HG03060 (cell line): ENCODE data around the gene NUP188.

Source experiments
- ATAC-seq: cut with Tn5 transposase; IDR thresholded peaks from one replicate; pipeline ENCODE4 v1.9.1; 2021; ENCODE audit warnings: low read depth, moderate number of reproducible peaks; ENCODE audit not compliant: unreplicated experiment

Gene NUP188

DNA sequence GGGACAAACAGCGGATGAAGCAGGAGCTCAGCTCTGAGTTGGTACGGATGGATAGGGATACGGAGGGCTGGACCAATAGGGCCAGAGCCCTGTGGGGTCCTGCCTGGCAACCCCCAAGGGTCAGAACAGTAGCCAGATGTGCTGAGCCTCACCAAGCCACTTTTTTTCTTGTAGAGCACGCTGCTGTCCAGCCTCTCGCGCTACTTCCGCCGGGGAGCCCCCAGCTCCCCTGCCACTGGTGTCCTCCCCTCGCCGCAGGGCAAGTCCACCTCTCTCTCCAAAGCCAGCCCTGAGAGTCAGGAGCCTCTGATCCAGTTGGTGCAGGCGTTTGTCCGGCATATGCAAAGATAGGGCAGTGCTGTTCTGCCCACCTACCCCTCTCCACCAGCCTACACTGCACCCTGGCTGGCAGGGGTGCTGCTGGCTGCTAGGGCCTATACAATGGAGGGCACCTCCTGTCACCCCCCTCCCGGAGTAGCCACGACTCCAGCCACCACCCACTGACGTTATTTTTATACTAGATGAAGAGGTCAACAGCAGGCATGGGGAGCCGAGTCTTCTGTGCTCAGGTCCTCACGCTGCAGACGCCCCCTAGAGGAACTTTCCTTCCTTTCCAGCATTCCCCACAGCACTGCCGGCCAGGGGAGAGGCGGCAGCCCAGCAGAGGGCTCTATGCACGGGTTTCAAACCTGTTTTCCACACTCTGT is 59.0 kb downstream of the NUP188 start:
- ATAC-seq: no peak

DNA sequence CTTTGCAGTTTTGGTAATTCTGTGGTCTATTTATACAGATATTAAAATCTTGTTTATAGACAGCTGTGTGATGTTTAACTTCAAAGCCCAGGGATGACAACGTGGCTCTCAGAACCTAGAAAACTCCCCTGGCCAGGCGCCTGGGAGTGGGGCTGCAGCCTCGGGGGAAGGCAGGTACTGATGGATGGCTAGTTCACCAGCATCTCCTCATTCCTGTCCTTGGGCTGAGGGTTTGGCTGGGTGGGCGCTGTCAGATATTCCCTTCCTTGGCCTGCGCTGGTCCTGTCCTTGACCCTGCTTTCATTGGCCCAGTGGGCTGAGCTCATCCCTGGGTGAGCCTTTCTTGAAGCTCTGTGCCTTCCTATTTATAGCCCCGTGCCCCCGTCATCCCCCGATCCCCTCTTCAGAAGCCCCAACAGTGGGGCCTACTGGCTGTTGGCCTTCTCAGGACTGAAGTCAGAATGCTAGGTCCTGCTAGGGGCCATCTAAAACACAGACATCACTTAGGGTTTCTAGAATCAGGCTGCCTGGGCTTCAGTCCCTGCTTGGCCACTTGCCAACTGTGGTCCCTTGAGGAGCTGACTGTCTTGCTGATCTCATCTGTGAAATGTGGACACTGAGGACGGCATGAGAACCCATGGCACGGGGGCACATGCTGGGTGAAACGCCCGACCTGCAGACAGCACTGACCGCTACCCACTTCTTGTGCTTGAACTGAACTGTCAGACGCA is 59.7 kb downstream of the NUP188 start:
- no peak for ATAC-seq

DNA sequence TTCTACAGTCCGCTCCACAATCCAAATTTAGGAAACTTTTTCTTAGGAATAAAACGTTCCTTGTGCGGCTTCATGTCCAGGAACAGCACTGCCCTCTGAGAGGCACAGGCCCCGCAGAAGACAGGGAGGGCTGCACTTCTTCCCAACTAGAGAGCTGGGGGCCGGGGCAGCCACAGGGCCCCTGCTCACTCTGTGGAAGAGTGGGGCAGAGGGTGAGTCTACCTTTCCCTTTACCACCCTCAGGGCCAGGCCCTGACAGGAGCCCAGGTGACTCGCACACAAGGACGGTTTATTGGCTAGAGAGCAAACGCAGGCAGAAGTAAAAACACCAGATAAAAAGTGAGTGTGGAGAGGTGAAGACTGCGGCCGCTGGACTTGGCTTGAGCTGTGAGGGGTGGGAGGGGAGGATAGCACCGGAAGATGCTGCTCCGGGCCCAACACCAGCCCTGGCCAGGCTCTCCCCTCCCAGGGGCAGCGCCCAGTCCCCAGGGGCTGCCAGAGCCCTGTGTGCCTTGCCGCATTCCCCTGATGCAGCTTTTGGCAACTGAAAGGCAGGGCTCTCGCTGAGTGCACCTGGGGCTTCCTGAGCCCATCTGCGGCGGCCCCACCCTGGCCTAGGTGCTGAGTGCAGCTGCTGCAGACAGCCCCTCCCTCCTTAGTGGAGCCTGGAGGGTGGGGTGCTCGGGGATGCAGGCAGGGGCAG is 60.4 kb downstream of the NUP188 start:
- no peak for ATAC-seq

DNA sequence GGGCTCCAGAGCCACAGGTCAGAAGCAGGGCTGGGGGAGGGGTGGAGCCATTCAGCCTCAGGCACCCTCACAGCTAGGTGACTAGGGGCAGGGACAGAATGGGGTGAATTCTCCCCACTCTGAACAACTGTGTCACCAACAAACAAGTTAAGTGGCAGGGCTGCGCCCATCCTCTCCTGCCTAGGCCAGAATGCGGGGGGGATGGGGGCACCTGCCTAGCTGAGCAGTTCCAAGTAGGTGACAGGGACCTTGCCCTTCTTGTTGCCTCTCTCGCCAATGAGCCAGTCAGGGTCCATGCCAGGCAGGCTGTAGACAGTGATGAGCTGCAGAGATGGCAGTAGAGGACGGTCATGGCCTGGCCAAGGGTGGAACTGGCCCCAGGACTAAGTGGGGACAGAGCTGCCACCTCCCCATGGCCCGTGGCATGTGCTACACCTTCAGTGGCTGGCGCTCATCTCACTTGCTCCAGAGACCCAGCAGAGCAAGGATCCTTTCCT is 61.0 kb downstream of the NUP188 start:
- ATAC-seq: no peak

DNA sequence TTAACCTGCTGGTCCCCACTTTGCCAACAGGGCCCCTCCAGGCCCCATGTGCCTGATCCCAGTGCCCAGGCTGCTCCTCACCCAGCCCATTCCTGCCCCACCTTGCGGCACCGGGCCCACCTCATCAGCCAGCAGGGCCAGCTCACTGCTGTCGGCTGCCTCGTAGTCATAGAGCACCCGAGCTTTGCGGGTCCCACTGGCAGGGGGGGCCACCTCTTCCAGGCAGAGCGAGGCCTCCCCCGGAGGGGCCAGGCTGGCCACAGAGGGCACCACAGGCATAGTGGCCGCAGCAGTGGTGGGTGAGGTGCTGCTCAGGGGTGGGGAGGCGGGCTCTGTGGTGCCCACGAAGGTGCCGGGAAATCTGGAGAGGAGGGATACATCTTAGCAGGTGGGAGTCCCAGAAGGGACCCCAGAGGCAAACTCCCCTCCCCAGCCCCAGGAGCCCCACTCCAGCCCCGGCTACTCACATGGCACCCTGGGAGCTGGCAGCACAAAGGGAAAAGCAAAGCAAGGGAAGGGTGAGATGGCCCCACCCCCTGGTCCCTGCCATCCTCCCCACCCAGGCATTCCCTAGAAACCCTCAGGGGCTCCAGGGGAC is 61.6 kb downstream of the NUP188 start:
- ATAC-seq: no peak

DNA sequence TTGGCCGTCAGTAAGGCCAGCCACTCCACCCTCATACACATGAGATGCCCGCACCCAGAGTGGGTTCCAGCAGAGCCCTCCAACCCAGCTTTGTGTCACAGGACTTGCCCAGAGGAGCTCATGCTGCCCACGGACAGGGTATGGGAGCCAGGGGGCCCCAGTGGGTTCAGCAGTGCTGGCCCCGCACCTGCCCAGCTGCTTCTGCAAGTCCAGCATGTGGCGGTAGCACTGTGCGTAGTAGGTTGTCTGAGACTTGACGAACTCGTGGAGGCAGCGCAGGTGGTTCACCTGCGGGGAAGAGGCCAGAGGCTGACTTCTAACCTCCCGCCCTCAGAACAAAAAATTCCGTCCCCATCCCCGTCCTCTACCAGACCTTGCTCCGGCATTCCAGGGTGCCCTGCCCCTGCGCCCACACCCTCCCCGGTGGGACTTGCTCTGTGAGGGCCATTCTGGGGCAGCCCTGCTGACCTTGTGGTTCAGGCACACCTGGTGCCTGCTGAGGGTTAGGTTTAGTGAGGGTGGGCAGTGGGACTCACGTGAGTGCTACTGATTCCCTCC is 62.2 kb downstream of the NUP188 start:
- no peak for ATAC-seq

DNA sequence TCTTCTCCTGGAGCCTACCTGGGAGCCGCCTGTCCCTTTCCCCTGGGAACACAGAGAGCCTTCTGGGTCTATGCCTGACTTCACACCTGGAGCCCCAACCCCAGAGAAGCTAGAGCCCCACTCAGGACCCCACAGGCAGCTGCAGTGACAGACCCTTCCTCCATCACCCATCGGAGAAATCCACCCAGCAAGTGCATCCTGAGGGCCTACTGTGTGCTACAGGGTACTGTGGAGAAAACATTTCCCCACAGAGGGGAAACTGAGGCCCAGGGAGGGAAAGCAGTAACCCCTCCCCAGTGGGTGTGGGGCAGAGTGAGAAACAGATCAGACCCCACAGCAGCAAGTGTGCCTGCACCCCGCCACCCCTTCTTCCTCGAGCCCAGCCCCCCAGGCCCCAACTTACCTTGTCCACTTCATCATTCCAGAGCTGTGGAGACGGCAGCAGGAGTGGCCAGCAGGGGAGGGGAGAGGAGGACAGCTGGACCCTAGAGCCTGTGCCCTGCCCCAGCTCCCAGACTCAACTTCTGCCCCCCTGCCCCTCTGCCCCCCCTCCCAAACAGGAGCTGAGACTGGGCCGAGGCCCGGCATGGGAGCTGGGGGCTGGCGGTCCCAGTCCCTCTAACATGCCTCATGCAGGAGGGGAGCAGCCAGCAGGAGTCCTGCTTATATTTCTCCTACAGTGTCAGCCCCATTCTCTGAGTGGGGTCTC is 62.9 kb downstream of the NUP188 start:
- no peak for ATAC-seq

DNA sequence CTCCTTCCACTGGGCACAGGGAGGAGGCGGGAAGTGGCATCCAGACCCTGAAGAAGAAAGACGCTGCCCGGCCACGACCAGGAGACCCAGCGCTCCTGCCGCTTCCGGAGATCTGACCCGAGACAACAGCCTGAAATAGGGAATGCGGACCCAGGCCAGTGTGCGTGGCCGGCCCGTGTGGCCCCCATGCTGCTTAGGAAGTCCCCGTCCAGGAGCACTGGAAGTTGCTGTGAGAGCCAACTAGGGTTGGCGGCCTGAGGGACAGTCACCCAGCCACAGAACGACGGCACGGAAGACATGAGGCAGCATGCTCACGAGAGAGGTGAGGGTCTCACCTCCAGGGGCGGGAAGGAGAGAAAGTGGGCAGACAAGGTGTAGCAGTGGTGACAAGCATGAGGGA is 63.7 kb downstream of the NUP188 start:
- no peak for ATAC-seq

DNA sequence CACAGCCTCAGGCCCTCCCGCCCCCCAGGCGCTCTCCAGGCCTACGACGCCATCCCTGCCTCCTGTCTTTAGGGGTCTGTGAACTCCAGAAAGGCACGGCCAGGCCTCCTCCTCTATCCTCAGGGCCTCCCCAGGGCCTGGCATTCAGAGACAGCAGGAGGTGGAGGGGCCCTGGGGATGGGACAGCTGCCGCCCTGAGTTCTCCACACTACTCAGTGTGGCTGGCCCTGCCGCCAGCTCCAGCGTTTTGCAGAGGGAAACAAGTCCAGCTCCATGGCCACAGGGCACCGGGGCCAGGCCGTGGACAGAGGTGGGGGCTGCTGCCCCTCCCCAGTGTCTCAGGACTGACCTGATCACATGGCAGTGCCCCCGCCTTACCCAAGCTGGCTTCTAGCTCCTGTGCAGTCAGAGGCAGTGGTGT is 64.3 kb downstream of the NUP188 start:
- ATAC-seq: no peak

DNA sequence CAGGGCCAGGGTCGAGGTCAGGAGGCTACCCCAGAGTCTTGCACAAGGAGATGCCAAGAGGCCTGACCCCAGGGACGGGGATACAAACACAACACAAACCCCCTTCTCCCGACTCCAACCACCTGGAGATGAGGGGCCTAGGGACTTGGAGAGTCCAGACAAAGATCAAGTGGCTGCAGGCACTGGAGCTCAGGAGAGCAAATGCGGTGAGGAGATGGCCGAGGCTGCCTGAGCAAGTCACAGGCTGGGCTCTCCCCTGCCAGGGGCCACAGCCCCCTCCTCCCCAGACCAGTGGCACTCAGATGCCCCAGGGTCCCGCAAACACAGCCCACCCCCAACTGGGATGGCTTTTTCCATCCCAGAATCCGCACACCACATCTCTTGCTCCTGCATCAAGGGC is 64.8 kb downstream of the NUP188 start:
- ATAC-seq: no peak

DNA sequence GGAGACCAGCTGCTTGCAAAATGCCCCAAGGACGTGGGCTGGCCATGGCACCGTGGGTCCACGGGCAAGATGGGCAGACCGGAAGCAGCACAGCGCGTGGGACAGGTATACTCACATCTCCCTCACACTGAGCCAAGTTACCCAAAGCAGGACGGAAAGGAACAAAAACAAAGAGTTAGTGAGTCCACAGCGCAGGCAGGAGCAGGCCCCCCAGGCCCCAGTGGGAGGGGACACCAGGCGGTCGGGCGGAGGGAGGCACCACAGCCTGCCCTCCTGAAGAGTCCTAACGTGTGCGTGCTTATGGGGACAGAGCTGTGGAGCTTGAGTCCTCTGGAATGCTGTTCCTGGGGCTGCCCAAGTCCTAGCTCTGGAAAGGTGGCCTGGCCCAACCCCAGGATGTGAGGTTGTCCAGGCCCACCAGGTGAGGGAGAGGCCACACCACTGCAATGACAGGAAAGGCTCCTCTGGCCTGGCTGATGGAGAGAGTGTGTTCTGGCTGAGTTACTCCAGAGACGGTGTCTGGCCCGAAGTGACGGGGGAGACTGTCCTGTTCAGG is 65.5 kb downstream of the NUP188 start:
- no peak for ATAC-seq

DNA sequence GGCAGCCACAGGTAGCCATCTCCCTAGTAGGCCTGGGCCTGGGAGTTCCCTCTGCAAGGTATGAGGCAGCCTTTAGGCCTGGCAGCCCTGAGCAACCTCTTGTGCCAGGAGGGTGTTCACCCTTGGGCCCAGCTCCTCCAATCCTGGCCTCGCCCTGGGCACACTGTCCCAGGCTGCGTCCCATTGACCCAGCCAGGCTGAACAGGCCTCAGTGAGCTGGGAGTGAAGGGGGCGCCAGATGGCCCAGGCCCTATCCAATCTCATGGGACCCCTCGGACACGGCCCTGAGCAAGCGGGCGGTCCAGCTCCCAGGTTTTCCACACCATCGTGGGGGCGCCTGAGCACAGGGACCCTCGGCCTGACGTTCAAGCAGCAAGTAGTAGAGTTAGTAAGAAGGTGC is 66.2 kb downstream of the NUP188 start:
- no peak for ATAC-seq

DNA sequence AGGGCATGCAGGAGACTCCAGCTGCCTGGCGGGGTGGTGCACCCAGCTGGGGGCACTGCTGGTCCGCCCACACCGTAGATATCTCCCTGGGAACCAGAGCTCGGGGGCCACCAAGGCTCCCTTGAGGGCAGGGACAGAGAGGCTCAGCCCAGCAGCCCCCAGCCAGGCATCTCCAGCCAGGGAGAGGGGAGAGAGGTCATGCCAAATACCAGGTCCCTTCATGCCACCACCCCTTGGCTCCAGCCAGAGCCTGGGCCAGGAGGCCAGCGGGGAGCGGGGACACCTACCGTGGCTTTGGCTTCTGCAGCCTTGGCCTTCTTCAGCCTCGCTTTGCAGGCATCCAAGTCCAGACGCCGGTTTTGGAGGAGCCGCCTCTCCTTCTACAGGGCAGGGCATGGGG is 66.6 kb downstream of the NUP188 start:
- no peak for ATAC-seq

DNA sequence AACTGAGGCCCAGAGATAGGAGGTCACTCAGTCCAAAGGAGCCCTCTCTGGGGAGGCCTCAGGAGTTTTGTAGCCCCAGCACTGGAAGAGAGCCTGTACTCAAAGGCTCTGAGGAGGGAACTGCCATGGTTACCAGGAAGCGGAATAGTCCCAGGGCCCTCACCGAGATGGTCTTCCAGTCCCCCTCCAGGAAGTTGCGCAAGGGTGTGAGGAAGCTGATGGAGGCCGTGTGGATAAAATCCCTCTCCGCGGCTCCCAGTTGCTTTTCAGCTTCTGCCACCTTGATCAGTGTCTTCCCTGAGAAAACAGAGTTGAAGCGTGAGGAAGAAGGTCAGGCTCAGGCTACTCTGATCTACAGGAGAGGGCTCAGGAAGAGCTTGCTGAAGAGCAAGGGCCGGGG is 67.1 kb downstream of the NUP188 start:
- no peak for ATAC-seq

DNA sequence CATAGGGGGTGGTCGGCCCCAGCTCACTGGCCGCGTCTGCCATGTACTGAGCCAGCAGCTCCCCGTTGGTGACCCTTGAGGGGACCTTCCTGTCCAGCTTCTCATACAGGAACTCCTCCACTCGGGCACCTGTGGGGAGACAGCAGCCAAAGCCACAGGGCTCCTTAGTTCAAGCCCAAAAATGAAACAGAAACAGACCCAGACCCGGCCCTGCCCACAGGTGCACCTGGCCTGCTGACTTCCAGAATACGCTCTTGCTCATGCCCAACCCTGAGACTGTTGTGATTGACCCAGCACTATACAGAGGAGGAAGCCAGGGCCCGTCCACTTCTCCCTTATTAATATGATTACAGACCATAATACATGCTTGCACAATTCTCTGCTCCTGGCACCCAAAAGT is 73.6 kb downstream of the NUP188 start:
- ATAC-seq: no peak

DNA sequence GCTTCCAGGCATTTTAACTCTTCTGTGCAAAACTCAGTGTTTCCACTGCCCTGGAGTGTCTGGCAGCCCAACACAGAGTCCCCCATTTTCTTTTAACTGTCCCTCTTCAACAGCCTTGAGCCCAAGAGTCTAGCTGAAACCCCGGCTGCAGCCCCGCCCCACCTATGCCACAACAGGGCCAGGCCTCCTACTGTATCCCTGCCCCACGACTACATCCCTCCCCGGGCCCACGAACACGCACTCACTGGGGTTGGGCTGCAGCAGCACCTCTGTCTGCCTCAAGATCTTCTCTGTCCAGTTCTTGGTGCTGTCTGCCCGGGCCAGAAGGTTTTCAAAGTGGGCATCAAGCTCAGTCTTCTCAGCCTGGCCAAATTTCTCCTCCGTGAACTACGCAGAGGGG is 74.5 kb downstream of the NUP188 start:
- ATAC-seq: no peak

DNA sequence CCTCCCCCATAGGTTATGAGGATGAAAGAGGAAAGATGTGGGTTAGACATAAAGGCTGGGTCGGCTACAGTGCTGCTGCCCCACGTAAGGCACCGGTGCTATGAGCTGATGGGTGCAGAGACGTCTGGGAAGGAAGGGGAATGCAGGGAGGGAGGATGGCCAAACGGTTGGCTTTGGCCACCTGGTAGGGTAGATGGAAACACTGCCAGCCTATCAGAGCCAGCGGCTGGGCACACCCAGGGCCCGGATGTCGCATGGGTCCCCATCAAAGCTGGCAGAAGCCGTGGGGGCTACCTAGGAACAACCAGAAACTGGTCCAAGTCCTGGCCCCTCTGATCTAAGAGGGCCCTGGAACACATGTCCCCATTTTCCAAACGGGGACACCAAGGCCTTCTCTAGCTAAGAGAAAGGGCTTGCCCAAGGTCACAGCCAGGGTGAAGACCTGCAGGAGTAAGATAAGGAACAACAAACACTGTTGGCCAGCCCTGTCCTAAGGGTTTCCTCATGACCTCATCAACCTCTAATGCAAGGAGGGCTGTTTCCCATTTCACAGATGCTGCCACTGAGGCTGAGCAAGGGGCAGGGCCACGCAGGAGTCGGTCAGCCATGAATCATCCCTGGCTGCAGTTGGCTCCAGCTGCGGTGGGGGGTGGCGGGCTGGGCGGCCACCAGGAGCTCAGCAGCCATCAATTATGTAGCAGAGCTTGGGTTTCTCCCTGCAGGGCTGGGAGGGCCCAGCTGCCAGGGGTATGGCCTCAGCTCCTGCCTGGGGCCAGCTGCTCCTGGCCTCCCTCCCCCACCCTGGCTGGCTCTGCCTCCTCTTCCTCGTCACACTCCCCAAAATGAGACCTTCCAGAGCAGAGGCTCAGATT is 75.8 kb downstream of the NUP188 start:
- no peak for ATAC-seq

DNA sequence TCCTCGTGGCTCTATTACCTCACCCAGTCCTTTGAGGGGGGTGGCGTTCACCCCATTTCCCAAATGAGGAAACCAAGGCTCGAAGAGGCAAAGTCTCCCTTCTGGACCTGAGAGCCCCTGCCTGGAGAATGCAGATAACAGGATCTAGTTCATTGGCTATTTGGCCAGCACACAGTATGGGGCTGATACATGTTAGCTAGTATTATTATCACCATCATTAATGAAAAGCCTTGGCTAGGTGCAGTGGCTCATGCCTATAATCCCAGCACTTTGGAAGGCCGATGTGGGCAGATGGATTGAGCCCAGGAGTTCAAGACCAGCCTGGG is 76.4 kb downstream of the NUP188 start:
- no peak for ATAC-seq
